ENCODE data around the gene KCNF1. TPM values are rescaled to one million over a fixed set of nuclear protein-coding genes. Genes with fewer than 3 reads are reported as not detected.

Gene KCNF1
- total RNA-seq, 1 donor from 2014 or later, result 1.6 TPM

DNA sequence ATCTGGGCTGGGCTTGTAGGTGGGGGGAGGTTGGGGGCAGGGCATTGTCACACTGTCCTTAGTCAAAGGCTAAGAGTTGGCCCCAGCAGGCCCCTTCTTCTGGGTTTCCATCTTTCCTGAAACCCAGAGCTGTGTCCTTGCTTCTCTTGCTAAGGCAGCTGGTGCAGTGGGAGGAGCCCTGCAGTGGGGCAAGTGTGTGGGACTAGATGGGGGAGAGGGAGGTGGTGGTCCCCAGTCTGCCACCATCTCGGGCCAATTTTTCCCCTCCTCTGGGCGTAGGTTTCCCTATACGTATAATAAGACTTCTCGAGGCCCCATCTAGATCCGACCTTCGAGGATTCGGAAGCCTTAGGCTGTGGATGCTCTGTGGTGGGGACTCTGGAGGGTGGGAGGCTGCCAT, 3.5 kb downstream of the KCNF1 start:
- Histone ChIP-seq H4K20me1 (ENCODE audit: insufficient read depth, low read length) (no peaks in the 10 kb centered on the region), H3K9me3 (ENCODE audit: insufficient read depth, low read depth, low read length) (no peaks in the 10 kb centered on the region), H3K27ac (ENCODE audit: low read depth, low read length) (no peak overlapping the region), H3K4me3 (ENCODE audit: insufficient read depth, low read depth, low read length) (no peak overlapping the region), H3K79me2 (ENCODE audit: insufficient read depth, low read length) (no peaks in the 10 kb centered on the region), H3K36me3 (ENCODE audit: insufficient read depth, low read length) (no peaks in the 10 kb centered on the region), H2AFZ (ENCODE audit: low read depth, low read length) (no peak overlapping the region), H3K9ac (ENCODE audit: low read length) (no peak overlapping the region), H3K27me3 (ENCODE audit: insufficient read depth, low read length) (peaks cover 3% of the 10 kb centered on the region), H3K4me2 (ENCODE audit: low read length) (no peak overlapping the region), H3K4me1 (ENCODE audit: insufficient read depth, low read length) (peaks cover 7% of the 10 kb centered on the region)
- peaks cover 2% of the 10 kb centered on the region for H3K36me3 Mint-ChIP-seq (ENCODE audit: low read depth, unreplicated experiment)
- H3K4me3 Mint-ChIP-seq (ENCODE audit: unreplicated experiment), result no peak overlapping the region
- peaks cover 7% of the 10 kb centered on the region for H3K9me3 Mint-ChIP-seq (ENCODE audit: unreplicated experiment)
- no peak overlapping the region for H3K27ac Mint-ChIP-seq (ENCODE audit: unreplicated experiment)
- DNase-seq (ENCODE audit: low read depth), result no peak
- H3K4me1 Mint-ChIP-seq (ENCODE audit: low read depth, unreplicated experiment), result no peaks in the 10 kb centered on the region
- FAIRE-seq, result no peak
- TF ChIP-seq, protein P1, sequence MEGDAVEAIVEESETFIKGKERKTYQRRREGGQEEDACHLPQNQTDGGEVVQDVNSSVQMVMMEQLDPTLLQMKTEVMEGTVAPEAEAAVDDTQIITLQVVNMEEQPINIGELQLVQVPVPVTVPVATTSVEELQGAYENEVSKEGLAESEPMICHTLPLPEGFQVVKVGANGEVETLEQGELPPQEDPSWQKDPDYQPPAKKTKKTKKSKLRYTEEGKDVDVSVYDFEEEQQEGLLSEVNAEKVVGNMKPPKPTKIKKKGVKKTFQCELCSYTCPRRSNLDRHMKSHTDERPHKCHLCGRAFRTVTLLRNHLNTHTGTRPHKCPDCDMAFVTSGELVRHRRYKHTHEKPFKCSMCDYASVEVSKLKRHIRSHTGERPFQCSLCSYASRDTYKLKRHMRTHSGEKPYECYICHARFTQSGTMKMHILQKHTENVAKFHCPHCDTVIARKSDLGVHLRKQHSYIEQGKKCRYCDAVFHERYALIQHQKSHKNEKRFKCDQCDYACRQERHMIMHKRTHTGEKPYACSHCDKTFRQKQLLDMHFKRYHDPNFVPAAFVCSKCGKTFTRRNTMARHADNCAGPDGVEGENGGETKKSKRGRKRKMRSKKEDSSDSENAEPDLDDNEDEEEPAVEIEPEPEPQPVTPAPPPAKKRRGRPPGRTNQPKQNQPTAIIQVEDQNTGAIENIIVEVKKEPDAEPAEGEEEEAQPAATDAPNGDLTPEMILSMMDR (IDR thresholded peaks at IDR 0.05; ENCODE audit: insufficient read depth, low read depth, low read length), result no peak
- no peak for TF ChIP-seq EZH2 (IDR thresholded peaks at IDR 0.05; ENCODE audit: insufficient read depth, low read length)
- peaks cover 50% of the 10 kb centered on the region for H3K27me3 Mint-ChIP-seq (ENCODE audit: low read depth, unreplicated experiment)

DNA sequence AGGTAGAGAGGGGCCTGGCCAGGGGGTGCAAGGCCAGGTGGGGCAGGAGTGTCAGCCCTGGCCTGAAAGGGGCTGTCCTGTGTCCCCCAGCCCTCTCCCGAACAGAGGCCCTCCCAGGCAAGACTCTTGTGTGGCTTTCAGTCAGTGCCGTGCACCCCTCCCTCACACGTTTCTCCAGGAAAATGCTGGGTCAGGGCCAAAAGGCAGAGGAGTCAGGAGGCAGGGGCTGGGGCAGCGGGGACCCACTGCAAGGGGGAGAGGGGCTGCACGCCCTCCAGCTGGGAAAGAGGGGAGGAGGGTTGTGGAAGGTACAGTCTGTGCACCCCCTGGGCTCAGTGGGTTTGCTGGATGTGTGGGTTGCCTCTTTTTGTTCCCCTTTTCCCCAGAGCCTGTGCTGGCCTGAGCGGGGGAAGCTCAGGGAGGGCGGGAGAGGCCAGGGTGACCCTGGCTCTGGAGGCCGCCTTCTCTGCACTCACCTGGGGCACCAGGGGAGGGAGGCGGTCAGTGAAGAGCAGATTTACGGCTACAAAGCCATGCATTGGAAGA, 4.1 kb downstream of the KCNF1 start:
- peaks cover 7% of the 10 kb centered on the region for H3K9me3 Mint-ChIP-seq (ENCODE audit: unreplicated experiment)
- TF ChIP-seq, protein P1 (IDR thresholded peaks at IDR 0.05; ENCODE audit: insufficient read depth, low read depth, low read length), result no peak
- TF ChIP-seq EZH2 (IDR thresholded peaks at IDR 0.05; ENCODE audit: insufficient read depth, low read length), result no peak
- Histone ChIP-seq H3K9me3 (ENCODE audit: insufficient read depth, low read depth, low read length) (no peaks in the 10 kb centered on the region), H3K36me3 (ENCODE audit: insufficient read depth, low read length) (no peaks in the 10 kb centered on the region), H3K79me2 (ENCODE audit: insufficient read depth, low read length) (no peaks in the 10 kb centered on the region), H3K4me3 (ENCODE audit: insufficient read depth, low read depth, low read length) (no peak overlapping the region), H3K9ac (ENCODE audit: low read length) (no peak overlapping the region), H3K27me3 (ENCODE audit: insufficient read depth, low read length) (peaks cover 3% of the 10 kb centered on the region), H4K20me1 (ENCODE audit: insufficient read depth, low read length) (no peaks in the 10 kb centered on the region), H3K27ac (ENCODE audit: low read depth, low read length) (no peak overlapping the region), H3K4me2 (ENCODE audit: low read length) (no peak overlapping the region), H3K4me1 (ENCODE audit: insufficient read depth, low read length) (peaks cover 7% of the 10 kb centered on the region), H2AFZ (ENCODE audit: low read depth, low read length) (no peak overlapping the region)
- peaks cover 2% of the 10 kb centered on the region for H3K36me3 Mint-ChIP-seq (ENCODE audit: low read depth, unreplicated experiment)
- no peak for FAIRE-seq
- no peak overlapping the region for H3K4me3 Mint-ChIP-seq (ENCODE audit: unreplicated experiment)
- DNase-seq (ENCODE audit: low read depth), result no peak
- H3K27me3 Mint-ChIP-seq (ENCODE audit: low read depth, unreplicated experiment), result peaks cover 54% of the 10 kb centered on the region
- no peaks in the 10 kb centered on the region for H3K4me1 Mint-ChIP-seq (ENCODE audit: low read depth, unreplicated experiment)
- no peak overlapping the region for H3K27ac Mint-ChIP-seq (ENCODE audit: unreplicated experiment)

DNA sequence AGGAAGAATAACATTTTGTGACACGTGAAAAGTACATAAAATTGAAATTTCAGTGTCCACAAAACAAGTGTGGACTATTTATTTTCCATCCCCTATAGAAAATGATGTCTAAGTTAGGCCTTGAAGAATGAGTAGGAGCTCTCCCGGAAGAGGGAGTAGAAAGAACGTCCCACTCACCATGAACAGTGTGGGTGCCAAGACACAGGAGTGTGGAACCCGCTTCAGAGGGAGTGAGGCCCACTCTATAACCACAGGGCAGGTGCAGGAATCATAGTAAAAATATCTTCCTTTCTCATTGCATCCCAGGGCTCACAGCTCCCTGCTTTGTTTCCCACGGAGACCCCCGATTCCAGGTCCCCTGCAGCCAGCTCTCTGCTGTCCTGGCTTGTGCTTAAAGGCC, 5.2 kb downstream of the KCNF1 start:
- FAIRE-seq (no peak), DNase-seq (ENCODE audit: low read depth) (no peak)
- Histone ChIP-seq H3K27ac (ENCODE audit: low read depth, low read length) (no peak overlapping the region), H3K4me3 (ENCODE audit: insufficient read depth, low read depth, low read length) (no peak overlapping the region), H3K36me3 (ENCODE audit: insufficient read depth, low read length) (no peaks in the 10 kb centered on the region), H3K9me3 (ENCODE audit: insufficient read depth, low read depth, low read length) (no peaks in the 10 kb centered on the region), H3K27me3 (ENCODE audit: insufficient read depth, low read length) (peaks cover 3% of the 10 kb centered on the region), H4K20me1 (ENCODE audit: insufficient read depth, low read length) (no peaks in the 10 kb centered on the region), H3K9ac (ENCODE audit: low read length) (no peak overlapping the region), H3K79me2 (ENCODE audit: insufficient read depth, low read length) (no peaks in the 10 kb centered on the region), H3K4me1 (ENCODE audit: insufficient read depth, low read length) (peaks cover 4% of the 10 kb centered on the region), H2AFZ (ENCODE audit: low read depth, low read length) (no peak overlapping the region), H3K4me2 (ENCODE audit: low read length) (no peak overlapping the region)
- Mint-ChIP-seq H3K9me3 (ENCODE audit: unreplicated experiment) (peaks cover 7% of the 10 kb centered on the region), H3K27me3 (ENCODE audit: low read depth, unreplicated experiment) (peaks cover 55% of the 10 kb centered on the region), H3K4me1 (ENCODE audit: low read depth, unreplicated experiment) (no peaks in the 10 kb centered on the region), H3K36me3 (ENCODE audit: low read depth, unreplicated experiment) (peaks cover 2% of the 10 kb centered on the region), H3K4me3 (ENCODE audit: unreplicated experiment) (no peak overlapping the region), H3K27ac (ENCODE audit: unreplicated experiment) (no peak overlapping the region)
- TF ChIP-seq EZH2 (IDR thresholded peaks at IDR 0.05; ENCODE audit: insufficient read depth, low read length), result no peak
- TF ChIP-seq, protein P1 (IDR thresholded peaks at IDR 0.05; ENCODE audit: insufficient read depth, low read depth, low read length), result no peak
